Measurements from ENCODE around the gene UBAP2.

Gene UBAP2

GRCh38 chr9:33923998-33924701 lies 124.5 kb downstream of the UBAP2 start:
- no peak for DNase-seq (ENCODE audit: low read depth in 2 of 2)

DNA sequence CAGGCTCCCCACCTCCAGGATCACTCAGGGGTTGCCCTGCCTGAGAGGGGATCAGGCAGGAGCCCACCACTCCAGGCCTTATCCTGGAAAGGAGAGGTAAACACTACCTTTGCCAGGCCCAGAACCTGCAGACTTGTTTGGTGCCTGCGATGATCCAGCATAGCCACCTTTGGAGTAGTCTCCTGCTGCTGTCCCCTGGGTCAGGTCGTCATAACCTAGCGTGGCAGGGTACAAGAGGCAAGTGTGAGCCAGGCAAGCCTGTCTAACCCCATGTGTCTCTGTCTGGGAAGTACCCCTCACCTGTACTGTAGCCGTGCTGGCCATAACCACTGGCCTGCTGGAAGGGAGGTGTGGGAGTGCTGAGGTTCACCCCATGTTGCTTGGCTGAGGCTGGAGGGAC lies 125.6 kb downstream of the UBAP2 start:
- DNase-seq (ENCODE audit: low read depth in 2 of 2), result no peak

GRCh38 chr9:33921967-33922895 lies 126.5 kb downstream of the UBAP2 start:
- no peak for DNase-seq (ENCODE audit: low read depth in 2 of 2)

GRCh38 chr9:33919276-33919897 lies 129.3 kb downstream of the UBAP2 start:
- DNase-seq (ENCODE audit: low read depth in 2 of 2), result no peak

GRCh38 chr9:33917036-33917435 lies 131.7 kb downstream of the UBAP2 start:
- no peak for DNase-seq (ENCODE audit: low read depth in 2 of 2)

GRCh38 chr9:33914887-33915628 lies 133.6 kb downstream of the UBAP2 start:
- no peak for DNase-seq (ENCODE audit: low read depth in 2 of 2)

GRCh38 chr9:33913541-33913940 lies 135.1 kb downstream of the UBAP2 start:
- DNase-seq (ENCODE audit: low read depth in 2 of 2), result no peak

DNA sequence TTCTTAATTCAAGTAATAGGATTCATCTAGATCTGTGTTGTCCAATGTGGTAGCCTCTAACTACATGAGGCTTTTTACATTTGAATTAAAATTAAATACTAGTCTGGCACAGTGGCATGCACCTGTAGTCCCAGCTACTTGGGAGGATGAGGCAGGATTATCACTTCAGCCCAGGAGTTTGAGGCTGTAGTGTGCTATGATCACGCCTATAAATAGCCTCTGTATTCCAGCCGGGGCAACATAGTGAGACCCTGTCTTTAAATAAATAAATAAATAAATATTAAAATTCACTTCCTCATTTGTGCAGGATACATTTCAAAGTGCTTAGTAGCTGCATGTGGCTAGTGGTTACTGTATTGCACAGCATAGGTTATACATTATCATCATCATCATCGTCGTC lies 139.9 kb downstream of the UBAP2 start:
- DNase-seq (ENCODE audit: low read depth in 2 of 2), result no peak

DNA sequence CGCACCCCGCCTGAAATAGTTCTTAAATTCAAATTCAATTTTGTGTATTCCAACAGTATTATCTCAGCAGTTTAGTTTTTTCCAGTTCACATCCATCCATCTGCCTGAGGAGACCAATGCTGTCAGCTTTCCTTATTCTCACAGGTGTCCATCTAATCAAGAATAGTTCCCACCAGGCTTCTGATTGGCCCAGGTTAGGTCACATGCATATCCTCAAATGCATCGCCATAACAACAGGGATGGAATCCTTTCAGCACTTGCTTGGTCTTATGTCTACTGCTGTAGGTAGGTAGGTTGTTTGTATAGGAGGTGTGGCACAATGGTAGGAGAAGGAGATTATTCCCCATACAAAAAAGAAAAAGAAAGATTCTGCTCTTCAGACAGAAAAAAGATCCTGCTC lies 140.6 kb downstream of the UBAP2 start:
- DNase-seq (ENCODE audit: low read depth in 2 of 2), result no peak

GRCh38 chr9:33907347-33907746 lies 141.3 kb downstream of the UBAP2 start:
- no peak for DNase-seq (ENCODE audit: low read depth in 2 of 2)

DNA sequence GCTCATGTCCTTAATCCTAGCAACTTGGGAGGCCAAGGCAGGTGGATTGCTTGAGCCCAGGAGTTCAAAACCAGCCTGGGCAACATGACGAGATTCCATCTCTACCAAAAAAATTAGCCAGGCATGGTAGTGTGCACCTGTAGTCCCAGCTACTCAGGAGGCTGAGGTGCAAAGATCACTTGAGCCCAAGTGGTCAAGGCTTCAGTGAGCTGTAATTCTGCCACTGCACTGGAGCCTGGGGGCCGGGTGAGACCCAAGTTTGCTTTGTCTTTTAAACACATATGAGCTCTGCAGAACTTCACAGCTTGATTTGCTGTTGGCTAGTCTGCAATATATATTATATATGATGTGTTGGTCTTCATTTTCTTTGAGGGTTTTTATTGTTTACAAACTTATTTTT lies 141.9 kb downstream of the UBAP2 start:
- no peak for DNase-seq (ENCODE audit: low read depth in 2 of 2)

DNA sequence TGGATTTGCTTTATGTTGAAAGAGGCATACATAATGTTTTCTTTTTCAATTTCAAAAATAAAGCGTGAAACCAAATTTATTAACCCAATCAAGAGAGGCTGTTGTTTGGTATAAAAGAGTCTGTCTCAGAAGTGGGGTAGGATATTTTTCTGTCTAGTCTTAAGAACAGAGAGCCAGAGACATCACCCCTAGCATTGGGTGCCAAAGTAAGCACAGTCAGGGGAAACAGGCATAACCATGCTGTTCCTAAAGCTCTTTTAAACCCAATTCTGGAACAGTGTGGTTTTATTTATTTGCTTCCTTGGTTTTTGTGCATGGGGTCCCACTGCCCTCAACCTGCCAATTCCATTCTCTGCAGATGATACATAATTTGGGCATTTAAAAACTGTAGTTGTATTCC lies 143.6 kb downstream of the UBAP2 start:
- no peak for DNase-seq (ENCODE audit: low read depth in 2 of 2)

DNA sequence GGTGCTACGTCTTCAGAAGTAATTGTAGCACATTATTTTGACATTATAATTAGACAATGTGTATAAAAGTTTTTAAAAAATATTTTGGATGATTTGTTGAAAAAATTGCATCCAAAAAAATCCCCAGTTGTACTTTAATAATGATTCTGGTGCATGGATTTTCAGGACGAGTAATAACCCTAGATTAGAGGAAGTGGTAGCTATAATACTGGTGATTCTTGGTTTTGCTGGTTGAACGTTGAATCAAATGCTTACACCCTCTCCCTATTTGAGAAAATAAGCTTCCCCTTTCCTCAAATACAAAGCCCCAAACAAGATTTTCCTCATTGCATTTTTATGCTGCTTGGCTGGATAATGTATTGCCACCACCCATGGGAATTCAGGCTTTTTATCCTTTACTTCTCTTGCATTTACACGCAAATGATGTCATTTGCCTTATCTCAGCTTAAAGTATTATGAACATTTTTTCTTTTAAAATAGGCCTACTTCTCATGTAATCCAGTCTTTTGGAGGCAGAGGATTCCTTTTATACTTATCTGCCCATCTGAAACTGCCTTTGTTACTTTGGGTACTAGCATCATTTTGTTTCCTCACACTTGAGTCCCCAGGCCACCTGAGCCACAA lies 145.4 kb downstream of the UBAP2 start:
- no peak for DNase-seq (ENCODE audit: low read depth in 2 of 2)

- DNase-seq (ENCODE audit: low read depth in 2 of 2), result no peak
These were observed 154.4 kb downstream of the UBAP2 start for GRCh38 chr9:33894316-33894715.

- DNase-seq (ENCODE audit: low read depth in 2 of 2), result no peak
These were observed 154.8 kb downstream of the UBAP2 start for GRCh38 chr9:33893861-33894260.

- DNase-seq (ENCODE audit: low read depth in 2 of 2), result no peak
These were observed 162.7 kb downstream of the UBAP2 start for GRCh38 chr9:33885948-33886347.

GRCh38 chr9:33884856-33885701 lies 163.6 kb downstream of the UBAP2 start:
- DNase-seq (ENCODE audit: low read depth in 2 of 2), result no peak

DNA sequence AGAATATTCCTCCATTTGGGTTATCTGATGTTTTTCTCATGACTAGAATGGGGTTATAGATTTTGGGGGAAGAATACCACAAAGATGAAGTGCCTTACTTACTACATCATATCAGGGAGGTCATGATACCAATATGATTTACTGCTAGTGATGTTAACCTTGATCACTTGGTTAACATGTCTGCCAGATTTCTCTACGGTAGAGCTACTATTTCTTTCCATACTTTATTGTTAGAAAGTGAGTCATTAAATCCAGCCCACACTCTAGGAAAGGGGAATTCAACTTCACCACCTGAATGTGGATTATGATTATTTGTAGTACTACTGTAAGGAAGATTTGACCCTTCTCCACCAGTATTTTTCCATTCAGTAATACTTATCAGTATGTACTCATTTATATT lies 167.1 kb downstream of the UBAP2 start:
- DNase-seq (ENCODE audit: low read depth in 2 of 2), result no peak

GRCh38 chr9:33880211-33881089 lies 168.2 kb downstream of the UBAP2 start:
- no peak for DNase-seq (ENCODE audit: low read depth in 2 of 2)
